ENCODE data around the gene CD300LD.
"Not testable (repeated sequence)": the region's sequence is repeated elsewhere in the genome, so short reads cannot be mapped to it uniquely, and the experiment has no call there.

CD300LD gene

DNA sequence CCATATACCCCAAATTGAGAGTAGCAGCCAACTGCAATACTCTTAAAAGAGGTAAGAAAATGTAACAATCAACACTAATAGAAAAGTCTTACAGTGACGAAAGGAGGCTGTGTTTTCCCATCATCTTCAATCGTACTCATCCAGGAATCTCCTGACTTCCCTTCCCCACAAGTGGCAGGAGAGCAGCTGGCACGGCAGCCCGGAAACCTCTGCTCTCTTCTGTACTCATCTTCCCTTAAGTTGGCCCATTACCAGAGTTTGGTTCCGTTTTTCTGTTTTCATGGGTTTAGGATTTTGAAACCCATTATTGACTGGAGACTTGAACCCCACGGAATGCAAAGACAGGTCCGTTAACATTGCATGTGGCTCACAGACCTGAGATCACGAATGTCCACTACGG is 13.1 kb downstream of the CD300LD start:
- H3K27ac ChIP-seq: no peak overlapping the region
- H3K4me3 ChIP-seq: no peak overlapping the region

DNA sequence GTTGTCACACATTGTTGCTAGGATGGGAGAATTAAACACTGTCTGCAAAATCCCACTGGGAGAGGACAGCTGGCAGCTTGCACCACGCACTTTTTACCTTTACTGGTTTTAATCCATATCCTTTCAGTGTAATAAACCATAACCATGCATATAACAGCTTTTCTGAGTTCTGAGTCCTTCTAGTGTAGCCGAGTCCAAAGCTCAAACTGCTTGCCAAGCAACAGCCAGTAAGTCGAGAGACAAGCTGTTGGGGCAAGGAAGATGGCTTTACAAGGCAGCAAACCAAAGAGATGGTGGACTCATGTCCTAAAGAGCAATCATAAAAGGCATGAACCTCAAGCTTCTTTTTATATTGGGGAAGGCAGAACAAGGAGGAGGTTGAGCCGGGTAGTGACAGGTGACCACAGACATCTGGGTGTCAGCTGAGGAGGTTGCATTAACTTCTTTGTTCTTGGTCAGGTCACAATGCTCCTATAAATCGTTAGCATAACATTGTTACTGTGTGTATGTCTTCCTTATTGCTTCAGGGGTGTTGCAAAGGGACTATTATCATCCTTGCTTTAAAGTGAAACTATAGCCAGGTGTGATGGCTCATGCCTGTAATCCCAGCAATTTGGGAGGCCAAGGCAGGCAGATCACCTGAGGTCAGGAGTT is 17.5 kb downstream of the CD300LD start:
- no peak overlapping the region for H3K4me3 ChIP-seq
- H3K27ac ChIP-seq: no peak overlapping the region

DNA sequence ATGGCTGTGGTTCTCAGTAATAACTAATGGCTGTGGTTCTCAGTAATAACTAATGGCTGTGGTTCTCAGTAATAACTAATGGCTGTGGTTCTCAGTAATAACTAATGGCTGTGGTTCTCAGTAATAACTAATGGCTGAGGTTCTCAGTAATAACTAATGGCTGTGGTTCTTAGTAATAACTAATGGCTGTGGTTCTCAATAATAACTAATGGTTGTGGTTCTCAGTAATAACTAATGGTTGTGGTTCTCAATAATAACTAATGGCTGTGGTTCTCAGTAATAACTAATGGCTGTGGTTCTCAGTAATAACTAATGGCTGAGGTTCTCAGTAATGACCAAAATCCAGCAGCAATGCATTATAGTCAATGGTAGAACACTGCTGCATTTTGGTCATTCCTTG is 18.4 kb downstream of the CD300LD start:
- not testable (repeated sequence) for H3K4me3 ChIP-seq, H3K27ac ChIP-seq

GRCh38 chr17:74573169-74573568 is 18.9 kb downstream of the CD300LD start:
- no peak overlapping the region for H3K27ac ChIP-seq
- no peak overlapping the region for H3K4me3 ChIP-seq

DNA sequence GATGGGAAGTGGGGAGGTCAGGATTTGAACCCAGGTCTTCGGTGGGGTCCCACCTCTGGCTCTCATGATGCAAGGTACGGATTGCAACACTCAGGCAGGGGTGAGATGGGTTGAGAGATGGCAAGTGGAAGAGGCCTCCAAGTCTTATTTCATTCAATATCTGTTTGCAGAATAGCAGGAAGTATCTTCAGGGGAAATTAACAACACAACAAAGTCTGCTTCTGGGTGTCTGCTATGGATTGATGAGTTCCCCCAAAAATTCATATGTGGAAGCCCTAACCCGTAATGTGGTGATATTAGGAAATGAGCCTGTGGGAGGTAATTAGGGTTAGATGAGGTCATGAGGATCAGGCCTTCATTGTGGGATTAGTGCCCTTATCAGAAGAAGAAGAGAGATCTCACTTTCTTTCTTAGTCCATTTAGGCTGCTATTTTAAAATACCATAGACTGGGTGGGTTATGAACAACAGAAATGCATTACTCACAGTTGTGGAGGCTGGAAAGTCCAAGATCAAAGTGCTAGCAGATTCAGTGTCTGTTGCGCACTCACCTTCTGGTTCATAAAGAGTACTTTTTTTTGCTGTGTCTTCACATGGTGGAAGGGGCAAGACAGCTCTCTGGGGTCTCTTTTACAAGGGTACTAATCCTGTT is 20.3 kb downstream of the CD300LD start:
- Histone ChIP-seq H3K27ac (no peak overlapping the region), H3K4me3 (no peak overlapping the region)

DNA sequence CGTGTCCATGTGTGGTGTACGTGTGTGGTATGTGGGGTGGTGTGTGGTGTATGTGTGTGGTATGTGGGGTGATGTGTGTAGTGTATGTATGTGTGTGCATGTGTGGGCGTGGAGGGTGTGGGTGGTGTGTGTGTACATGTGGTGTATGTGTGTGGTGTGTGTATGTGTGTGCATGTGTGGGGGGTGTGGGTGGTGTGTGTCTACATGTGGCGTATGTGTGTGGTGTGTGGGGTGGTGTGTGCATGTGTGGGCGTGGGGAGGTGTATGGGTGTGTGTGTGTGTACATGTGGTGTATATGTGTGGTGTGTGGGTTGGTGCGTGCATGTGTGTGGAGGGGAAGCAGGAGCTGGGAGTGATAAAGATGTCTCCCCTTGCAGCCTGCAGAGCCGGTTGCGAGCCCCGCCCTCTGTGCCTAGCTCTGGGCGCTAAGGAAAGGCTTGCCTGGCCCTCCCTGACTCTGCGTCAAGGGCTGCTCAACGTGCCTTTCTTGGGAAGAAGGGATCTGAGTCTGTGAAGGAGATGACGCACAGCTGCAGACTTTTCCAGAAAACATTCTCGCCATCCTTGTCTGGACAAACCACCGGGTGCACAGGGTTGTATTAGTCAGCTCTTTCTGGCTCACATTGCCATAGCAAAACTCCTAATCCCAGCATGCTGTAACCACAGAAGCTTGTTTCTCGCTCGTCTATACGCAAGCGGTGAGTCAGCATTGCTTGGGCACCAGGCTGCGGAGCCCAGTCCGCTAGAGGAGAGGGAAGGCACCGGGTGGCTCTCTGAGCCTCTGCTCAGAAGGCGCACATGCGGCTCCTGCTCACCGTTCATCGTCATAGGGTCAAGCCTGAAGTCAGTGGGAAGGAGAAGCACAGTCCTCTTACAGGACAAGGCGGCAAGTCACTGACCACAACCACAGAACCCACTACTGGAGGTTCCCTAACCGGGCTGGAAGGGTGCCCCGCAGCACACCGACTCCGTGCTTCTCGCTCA is 22.8 kb downstream of the CD300LD start:
- no peak overlapping the region for H3K4me3 ChIP-seq
- peak overlapping the region in 15 of 21 experiments; percentile 19 to 73 (median 55) for H3K27ac ChIP-seq

DNA sequence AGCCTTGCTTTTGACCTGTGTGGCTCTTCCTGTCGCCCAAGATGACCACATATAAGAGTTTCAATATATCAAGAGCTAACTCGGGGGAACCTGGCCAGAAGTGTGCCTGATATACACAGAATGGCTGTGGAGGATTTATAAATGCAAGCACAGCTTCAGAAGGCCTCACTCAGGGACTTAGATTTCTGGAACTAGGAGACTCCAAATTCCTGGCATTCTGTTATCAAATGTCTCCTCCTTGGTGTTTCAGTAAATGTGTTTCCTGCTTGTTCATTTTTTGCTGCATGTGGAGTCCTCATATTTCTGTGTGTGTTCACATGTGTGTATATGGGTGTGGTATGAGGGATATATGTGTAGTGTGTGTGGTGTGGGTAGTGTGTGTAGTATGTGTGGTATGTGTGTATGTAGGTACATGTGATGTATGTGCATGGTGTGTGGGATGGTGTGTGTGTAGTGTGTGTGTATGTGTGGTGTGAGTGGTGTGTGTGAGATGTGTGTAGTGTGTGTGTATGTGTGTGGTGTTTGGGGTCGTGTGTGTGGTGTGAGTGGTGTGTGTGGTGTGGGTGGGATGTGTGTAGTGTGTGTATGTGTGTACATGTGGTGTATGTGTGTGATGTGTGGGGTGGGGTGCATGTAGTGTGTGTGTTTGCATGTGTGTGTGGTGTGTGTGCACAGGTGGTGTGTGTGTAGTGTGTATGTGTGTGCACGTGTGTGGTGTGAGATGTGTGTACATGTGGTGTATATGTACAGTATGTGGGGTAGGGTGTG is 23.8 kb downstream of the CD300LD start:
- H3K27ac ChIP-seq: peak overlapping the region in 4 of 21 experiments; percentile 19 to 73 (median 44)

DNA sequence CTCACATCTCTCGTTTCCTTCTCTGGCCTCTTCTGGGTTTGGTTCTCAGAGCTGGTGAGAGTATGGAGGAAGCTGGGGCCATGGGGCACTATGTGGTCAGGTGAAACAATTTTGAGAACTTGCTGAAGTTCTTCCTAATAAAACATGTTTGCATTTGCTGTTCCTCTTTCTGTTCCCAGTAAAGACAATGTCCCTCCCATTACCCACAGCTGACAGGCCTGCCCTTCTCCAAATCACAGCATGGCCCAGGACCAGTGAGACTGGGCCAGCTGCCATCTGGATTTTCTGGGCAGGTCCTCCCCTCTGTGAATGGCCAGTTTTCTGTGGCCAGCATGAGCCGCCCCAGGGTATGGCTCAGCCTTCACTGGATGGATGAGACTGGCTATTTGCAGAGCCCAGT is 24.7 kb downstream of the CD300LD start, which contains the start of gene CD300H:
Gene CD300H, minus strand, starts transcription at position 113 of the 400 bp plus-strand sequence.
- Histone ChIP-seq H3K4me3 (no peak within 1 kb of the TSS), H3K27ac (peak within 1 kb of the TSS in 1 of 21 experiments; percentile 19)

More for the DNA sequence above, 23.8 kb downstream of the CD300LD start:
- no peak overlapping the region for H3K4me3 ChIP-seq

- no peak overlapping the region for H3K4me3 ChIP-seq
- no peak overlapping the region for H3K27ac ChIP-seq
Measured at GRCh38 chr17:74566132-74566753, 25.8 kb downstream of the CD300LD start.

DNA sequence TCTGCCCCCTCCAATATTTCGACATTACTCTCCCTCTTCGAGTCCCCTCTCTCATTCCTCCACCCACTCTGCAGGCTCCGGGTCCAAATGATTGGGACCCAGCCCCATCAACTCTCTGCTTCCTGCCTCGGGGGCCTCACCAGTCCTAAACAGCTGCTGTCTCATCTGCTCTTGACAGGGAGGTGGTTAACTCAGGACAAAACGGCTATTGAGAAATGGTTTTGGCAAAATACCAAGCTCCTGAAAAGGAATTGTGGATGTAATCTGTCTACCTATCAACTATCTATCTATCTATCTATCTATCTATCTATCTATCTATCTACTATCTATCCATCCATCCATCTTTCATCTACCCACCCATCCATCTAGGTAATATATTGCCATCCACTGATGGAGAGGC is 27.0 kb downstream of the CD300LD start:
- Histone ChIP-seq H3K4me3 (no peak overlapping the region), H3K27ac (no peak overlapping the region)

- no peak overlapping the region for H3K27ac ChIP-seq
- no peak overlapping the region for H3K4me3 ChIP-seq
Measured at GRCh38 chr17:74563358-74563757, 28.7 kb downstream of the CD300LD start.

DNA sequence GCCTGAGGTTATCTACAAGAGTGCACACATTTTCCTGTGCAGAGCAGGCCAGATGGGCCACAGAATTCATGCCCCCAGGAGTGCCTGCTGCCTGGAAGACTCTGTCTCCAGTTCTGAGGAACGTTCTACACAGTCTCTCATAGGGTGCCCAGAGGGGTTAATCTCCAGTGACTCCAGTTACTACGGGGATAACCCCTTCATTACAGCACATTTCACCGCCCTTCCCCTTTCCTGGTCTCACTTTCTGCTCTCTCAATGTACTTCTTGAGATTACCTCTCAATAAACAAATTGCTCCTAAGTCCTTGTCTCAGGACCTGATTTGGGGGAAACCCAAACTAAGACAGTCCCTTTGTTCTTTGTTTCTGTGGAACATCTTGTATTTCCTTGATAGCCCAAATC is 30.5 kb downstream of the CD300LD start:
- no peak overlapping the region for H3K4me3 ChIP-seq

DNA sequence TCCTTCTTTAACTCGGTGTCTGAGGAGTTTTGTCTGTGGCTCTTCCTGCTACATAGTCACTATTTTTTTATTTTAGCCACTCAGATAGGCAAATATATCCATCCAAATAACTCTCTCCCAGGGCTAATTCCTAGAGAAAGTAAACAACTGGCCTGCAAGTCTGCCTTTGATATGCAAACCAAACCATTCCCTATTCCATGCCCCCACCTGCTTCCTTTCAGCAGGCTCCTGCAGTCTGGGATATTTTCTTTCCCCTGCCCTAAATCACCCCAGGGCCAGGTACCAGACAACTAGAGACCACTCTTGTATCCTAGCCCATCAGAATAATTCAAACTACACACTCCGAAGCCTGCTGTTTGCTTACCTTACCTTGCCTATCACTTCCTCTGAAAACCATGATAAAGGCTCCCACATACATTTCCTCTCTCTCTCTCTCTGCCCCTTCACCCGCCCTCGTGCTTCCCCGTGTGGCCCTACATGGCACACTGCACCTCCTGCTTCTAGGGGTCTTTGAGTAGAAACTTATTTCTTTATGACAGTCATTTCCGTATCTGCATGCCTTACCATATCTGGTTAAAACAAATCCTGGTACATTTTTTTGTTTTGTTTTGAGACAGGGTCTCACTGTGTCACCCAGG is 33.1 kb downstream of the CD300LD start:
- Histone ChIP-seq H3K27ac (no peak overlapping the region), H3K4me3 (no peak overlapping the region)

More for the DNA sequence above, 30.5 kb downstream of the CD300LD start:
- H3K27ac ChIP-seq: no peak overlapping the region

DNA sequence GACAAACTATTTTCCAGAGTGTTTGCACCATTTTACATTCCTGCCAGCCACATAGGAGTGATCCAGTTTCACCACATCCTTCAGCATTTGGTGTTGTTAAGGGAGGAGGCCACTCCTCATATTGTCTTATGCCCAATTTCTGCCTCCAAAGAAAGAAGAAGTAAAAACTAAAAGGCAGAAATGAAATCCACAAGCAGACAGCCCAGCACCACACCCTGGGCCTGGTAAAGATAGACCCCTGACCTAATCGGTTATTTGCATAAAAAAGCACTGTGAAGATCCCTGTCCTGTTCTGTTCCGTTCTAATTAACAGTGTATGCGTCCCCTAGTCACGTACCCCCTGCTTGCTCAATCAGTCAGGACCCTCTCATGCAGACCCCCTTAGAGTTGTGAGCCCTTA is 33.7 kb downstream of the CD300LD start:
- H3K4me3 ChIP-seq: not testable (repeated sequence)

GRCh38 chr17:74555427-74555940 is 36.6 kb downstream of the CD300LD start:
- H3K27ac ChIP-seq: no peak overlapping the region

More for the DNA sequence above, 33.7 kb downstream of the CD300LD start:
- not testable (repeated sequence) for H3K27ac ChIP-seq

GRCh38 chr17:74554909-74555308 is 37.2 kb downstream of the CD300LD start:
- Histone ChIP-seq H3K27ac (no peak overlapping the region), H3K4me3 (no peak overlapping the region)

More at GRCh38 chr17:74555427-74555940, 36.6 kb downstream of the CD300LD start:
- H3K4me3 ChIP-seq: no peak overlapping the region

DNA sequence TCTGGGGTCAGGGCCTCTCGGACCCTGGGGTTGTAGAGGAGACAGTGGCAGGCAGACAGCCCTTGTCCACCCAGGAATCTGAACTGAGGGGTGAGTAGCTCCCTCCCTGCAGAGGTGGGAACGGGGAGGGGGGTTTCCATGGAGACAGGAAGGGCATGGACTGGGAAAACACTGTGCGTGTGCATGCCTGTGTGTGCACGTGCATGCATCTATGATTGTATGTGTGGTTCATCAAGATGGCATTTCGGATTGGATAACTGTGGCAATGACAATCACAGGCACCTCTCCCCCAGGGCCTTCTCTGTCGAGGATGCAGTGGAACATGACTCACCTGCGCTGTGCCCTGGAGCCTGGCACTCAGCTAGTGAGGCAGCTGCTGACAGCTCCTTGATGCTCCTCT is 40.0 kb downstream of the CD300LD start:
- H3K4me3 ChIP-seq: no peak overlapping the region
- no peak overlapping the region for H3K27ac ChIP-seq

DNA sequence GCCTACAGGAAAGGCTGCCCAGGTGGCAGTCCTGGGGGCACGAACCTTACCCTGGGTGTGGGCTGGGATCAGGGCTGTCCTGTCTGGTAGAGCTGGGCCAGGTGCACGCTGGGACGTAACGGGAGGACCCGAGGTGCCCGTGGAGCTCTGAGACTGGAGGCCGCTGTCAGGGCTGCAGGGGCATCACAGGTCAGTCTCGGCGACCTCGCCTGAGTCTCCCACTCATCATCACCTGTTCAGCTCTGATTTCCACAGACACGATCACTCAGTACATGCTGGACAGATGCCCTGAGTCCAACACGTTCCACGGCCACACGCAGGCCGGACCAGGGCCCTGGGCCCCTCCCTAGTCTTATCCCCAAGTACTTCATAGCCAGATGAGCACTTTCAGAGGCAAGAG is 41.5 kb downstream of the CD300LD start:
- Histone ChIP-seq H3K4me3 (no peak overlapping the region), H3K27ac (no peak overlapping the region)

All from skin epidermis (tissue), 12 donors.